Measurements from ENCODE around the gene DCAF10. TPM values are rescaled to one million over a fixed set of nuclear protein-coding genes. Genes with fewer than 3 reads are reported as not detected.
"Not testable (repeated sequence)": the region's sequence is repeated elsewhere in the genome, so short reads cannot be mapped to it uniquely, and the experiment has no call there.

Gene DCAF10
- total and polyA plus RNA-seq, 8 donors: 3.9 to 19.6 (median 15.1) TPM

- Histone ChIP-seq H3K4me3 (peak within 1 kb of the TSS; percentile 63 to 74 (median 70)), H3K9me3 (no peaks in the 10 kb centered on the region), H3K4me1 (peaks cover 0 to 11% (median 4%) of the 10 kb centered on the region in 3 donors), H3K27ac (peak within 1 kb of the TSS; percentile 23 to 75 (median 68)), H3K27me3 (no peaks in the 10 kb centered on the region), H3K36me3 (no peaks in the 10 kb centered on the region)
- intact Hi-C loops (cut with DNase I): loop anchor here in 1 of 3 donors (10.0 kb wide), 1 partner anchor 269 kb away; the partner anchor contains the start of gene POLR1E
- TF ChIP-seq CTCF (IDR thresholded peaks at IDR 0.05): no peak
- WGBS, 2 donors: 2 to 3% methylated on average over 40 of the region's 40 CpGs
- peak; percentile 95 to 98 (median 97) for ATAC-seq
- DNase-seq: peak; percentile 56 to 83 (median 66)
- no peak for FAIRE-seq
Measured at GRCh38 chr9:37753489-37754190, 47.0 kb upstream of the DCAF10 start, which contains the start of gene TRMT10B. Gene TRMT10B, plus strand, starts transcription at chr9:37753805. Its CDS starts 8,127 bp downstream, at chr9:37761932.

- ATAC-seq (no peak), FAIRE-seq (no peak), DNase-seq (no peak)
- WGBS, 2 donors: 89 to 92% methylated on average over 3 of the region's 3 CpGs
- no peak overlapping the region for H3K4me3 ChIP-seq
- intact Hi-C loops (cut with DNase I): loop anchor here in 1 of 3 donors (10.0 kb wide), 1 partner anchor 274 kb away; the partner anchor contains the start of gene POLR1E
- no peak overlapping the region for H3K27ac ChIP-seq
- H3K27me3 ChIP-seq: no peaks in the 10 kb centered on the region
- peaks cover 0 to 11% (median 4%) of the 10 kb centered on the region in 3 donors for H3K4me1 ChIP-seq
- H3K9me3 ChIP-seq: no peaks in the 10 kb centered on the region
- peaks cover 0 to 4% (median 0%) of the 10 kb centered on the region in 3 donors for H3K36me3 ChIP-seq
- no peak for TF ChIP-seq CTCF (IDR thresholded peaks at IDR 0.05)
Measured at GRCh38 chr9:37758747-37759146, 41.9 kb upstream of the DCAF10 start.

- DNase-seq: no peak
- peaks cover 0 to 9% (median 0%) of the 10 kb centered on the region in 3 donors for H3K36me3 ChIP-seq
- no peak for TF ChIP-seq CTCF (IDR thresholded peaks at IDR 0.05)
- no peaks in the 10 kb centered on the region for H3K9me3 ChIP-seq
- WGBS, 2 donors: 86 to 88% methylated on average over 7 of the region's 7 CpGs
- no peaks in the 10 kb centered on the region for H3K27me3 ChIP-seq
- H3K4me1 ChIP-seq: no peaks in the 10 kb centered on the region
- no peak overlapping the region for H3K27ac ChIP-seq
- intact Hi-C loops (cut with DNase I): no loop called here
- no peak for FAIRE-seq
- no peak for ATAC-seq
- H3K4me3 ChIP-seq: no peak overlapping the region
Measured at GRCh38 chr9:37760416-37761161, 40.0 kb upstream of the DCAF10 start.

- intact Hi-C loops (cut with DNase I): no loop called here
- no peaks in the 10 kb centered on the region for H3K27me3 ChIP-seq
- WGBS, 2 donors: 70 to 77% methylated on average over 3 of the region's 3 CpGs
- no peak overlapping the region for H3K27ac ChIP-seq
- H3K4me3 ChIP-seq: no peak overlapping the region
- ATAC-seq (no peak), DNase-seq (no peak), FAIRE-seq (no peak)
- H3K36me3 ChIP-seq: peaks cover 0 to 9% (median 0%) of the 10 kb centered on the region in 3 donors
- H3K4me1 ChIP-seq: no peaks in the 10 kb centered on the region
- H3K9me3 ChIP-seq: no peaks in the 10 kb centered on the region
- TF ChIP-seq CTCF (IDR thresholded peaks at IDR 0.05): no peak
Measured at GRCh38 chr9:37761511-37761910, 39.1 kb upstream of the DCAF10 start.

- 97 to 98% methylated on average over 5 to 6 of the region's 6 CpGs for WGBS, 2 donors
- H3K36me3 ChIP-seq: peaks cover 0 to 12% (median 0%) of the 10 kb centered on the region in 3 donors
- H3K27ac ChIP-seq; H3K9me3 ChIP-seq; DNase-seq; FAIRE-seq; intact Hi-C loops (cut with DNase I); H3K4me3 ChIP-seq; H3K4me1 ChIP-seq; ATAC-seq; H3K27me3 ChIP-seq: not testable (repeated sequence)
Measured at GRCh38 chr9:37765263-37765662, 35.3 kb upstream of the DCAF10 start.
